Thyroid gland (tissue), 4 donors: Measurements from ENCODE around the gene MYO10. TPM values are rescaled to one million over a fixed set of nuclear protein-coding genes. Genes with fewer than 3 reads are reported as not detected.
"Not testable (repeated sequence)": the region's sequence is repeated elsewhere in the genome, so short reads cannot be mapped to it uniquely, and the experiment has no call there.

Source experiments
- DNase-seq, 2 donors: peaks; one replicate each; pipeline ENCODE4 v3.0.0-alpha.2; 2019
- H3K27ac ChIP-seq, 3 donors: fragments of 200-600 bp; sonication (generic); 1 replicate in 2 of 3; 2 replicates in 1 of 3; pipeline ENCODE4 v1.5.1; 2016 to 2019; ENCODE audit warnings: mild to moderate bottlenecking in 1 of 3, moderate library complexity in 1 of 3
- H3K27me3 ChIP-seq: fragments of 200-600 bp; sonication (generic); one replicate; pipeline ENCODE4 v1.5.1; 2019
- H3K36me3 ChIP-seq, 2 donors: fragments of 200-600 bp; sonication (generic); one replicate each; pipeline ENCODE4 v1.5.1; 2016 to 2019
- H3K4me1 ChIP-seq, 2 donors: fragments of 200-600 bp; sonication (generic); one replicate each; pipeline ENCODE4 v1.5.1; 2017 to 2019
- H3K4me3 ChIP-seq, 3 donors: fragments of 200-600 bp; sonication (generic); replicated peaks in 1 of 3; 1 replicate in 2 of 3; 2 replicates in 1 of 3; pipeline ENCODE4 v1.5.1; 2016; ENCODE audit warnings: mild to moderate bottlenecking in 1 of 3
- H3K9me3 ChIP-seq: fragments of 200-600 bp; sonication (generic); one replicate; pipeline ENCODE4 v1.5.1; 2017
- POLR2A ChIP-seq, 2 donors: fragments of 450-650 bp; IDR thresholded peaks; one replicate each; pipeline ENCODE4 v1.6.1; 2017; ENCODE audit warnings: antibody characterized with exemption in 2 of 2, mild to moderate bottlenecking in 2 of 2, moderate library complexity in 1 of 2
- WGBS, 2 donors: methylation state at CpG; one replicate each; pipeline ENCODE4 v1.1.5; 2017; 5-methylcytosine and 5-hydroxymethylcytosine counted together
- intact Hi-C: fragments of 100-400 bp; cut with DNase I; formaldehyde crosslinking; loops from one replicate; pipeline ENCODE4 v1.15.1; 2023
- total RNA-seq, 4 donors: library from RNA; depleted of rRNA; stranded (reverse); fragments of >200 nt; gene quantifications; one replicate each; pipeline ENCODE4 v1.2.3, GENCODE V29; 2016
- TF ChIP-seq, protein P1 (sequence below), 6 experiments: fragments of 200-600 bp in 3 of 6; fragments of 450-650 bp in 3 of 6; sonication (generic) in 3 of 6; IDR thresholded peaks; one replicate each; pipeline ENCODE4 v1.5.1; 2016 to 2019; ENCODE audit warnings: antibody characterized with exemption in 6 of 6, mild to moderate bottlenecking in 2 of 6, inconsistent platforms in 1 of 6, moderate library complexity in 1 of 6

MYO10 gene
- total RNA-seq, 4 donors from 2014 or later = 49.2 to 89.6 (median 71.0) TPM

- Histone ChIP-seq H3K4me1 (peaks cover 0 to 12% of the 10 kb centered on the region in 2 donors), H3K27ac (no peak overlapping the region), H3K27me3 (no peaks in the 10 kb centered on the region), H3K9me3 (no peaks in the 10 kb centered on the region), H3K4me3 (no peak overlapping the region), H3K36me3 (no peaks in the 10 kb centered on the region)
- intact Hi-C loops = no loop called here
- WGBS, 2 donors = 92 to 93% methylated on average over 15 of the region's 15 CpGs
- DNase-seq = no peak
- TF ChIP-seq, protein P1, sequence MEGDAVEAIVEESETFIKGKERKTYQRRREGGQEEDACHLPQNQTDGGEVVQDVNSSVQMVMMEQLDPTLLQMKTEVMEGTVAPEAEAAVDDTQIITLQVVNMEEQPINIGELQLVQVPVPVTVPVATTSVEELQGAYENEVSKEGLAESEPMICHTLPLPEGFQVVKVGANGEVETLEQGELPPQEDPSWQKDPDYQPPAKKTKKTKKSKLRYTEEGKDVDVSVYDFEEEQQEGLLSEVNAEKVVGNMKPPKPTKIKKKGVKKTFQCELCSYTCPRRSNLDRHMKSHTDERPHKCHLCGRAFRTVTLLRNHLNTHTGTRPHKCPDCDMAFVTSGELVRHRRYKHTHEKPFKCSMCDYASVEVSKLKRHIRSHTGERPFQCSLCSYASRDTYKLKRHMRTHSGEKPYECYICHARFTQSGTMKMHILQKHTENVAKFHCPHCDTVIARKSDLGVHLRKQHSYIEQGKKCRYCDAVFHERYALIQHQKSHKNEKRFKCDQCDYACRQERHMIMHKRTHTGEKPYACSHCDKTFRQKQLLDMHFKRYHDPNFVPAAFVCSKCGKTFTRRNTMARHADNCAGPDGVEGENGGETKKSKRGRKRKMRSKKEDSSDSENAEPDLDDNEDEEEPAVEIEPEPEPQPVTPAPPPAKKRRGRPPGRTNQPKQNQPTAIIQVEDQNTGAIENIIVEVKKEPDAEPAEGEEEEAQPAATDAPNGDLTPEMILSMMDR (IDR thresholded peaks at IDR 0.05) = no peak
- no peak for TF ChIP-seq POLR2A (IDR thresholded peaks at IDR 0.05)
Measured at GRCh38 chr5:16744164-16744880, 191.8 kb downstream of the MYO10 start.

DNA sequence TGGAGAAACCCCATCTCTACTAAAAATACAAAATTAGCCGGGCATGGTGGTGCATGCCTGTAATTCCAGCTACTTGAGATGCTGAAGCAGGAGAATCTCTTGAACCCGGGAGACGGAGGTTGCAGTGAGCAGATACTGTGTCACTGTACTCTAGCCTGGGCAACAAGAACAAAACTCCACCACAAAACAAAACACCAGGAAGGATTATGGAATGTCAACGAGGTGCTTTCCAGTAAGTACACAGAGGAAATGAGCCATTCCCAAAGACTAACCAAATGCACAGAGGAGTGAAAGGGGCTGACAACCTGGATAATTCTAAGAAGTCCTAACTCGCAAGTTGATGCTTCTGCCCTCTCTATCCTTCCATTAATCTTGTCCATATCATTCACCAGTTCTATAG is 193.2 kb downstream of the MYO10 start:
- no peak overlapping the region for H3K4me3 ChIP-seq
- DNase-seq = no peak
- no peaks in the 10 kb centered on the region for H3K36me3 ChIP-seq
- intact Hi-C loops = no loop called here
- peaks cover 2 to 18% of the 10 kb centered on the region in 2 donors for H3K4me1 ChIP-seq
- TF ChIP-seq, protein P1 (IDR thresholded peaks at IDR 0.05) = no peak
- no peak for TF ChIP-seq POLR2A (IDR thresholded peaks at IDR 0.05)
- no peak overlapping the region for H3K27ac ChIP-seq
- WGBS, 2 donors = 59 to 70% methylated on average over 5 of the region's 5 CpGs
- no peaks in the 10 kb centered on the region for H3K27me3 ChIP-seq
- no peaks in the 10 kb centered on the region for H3K9me3 ChIP-seq

DNA sequence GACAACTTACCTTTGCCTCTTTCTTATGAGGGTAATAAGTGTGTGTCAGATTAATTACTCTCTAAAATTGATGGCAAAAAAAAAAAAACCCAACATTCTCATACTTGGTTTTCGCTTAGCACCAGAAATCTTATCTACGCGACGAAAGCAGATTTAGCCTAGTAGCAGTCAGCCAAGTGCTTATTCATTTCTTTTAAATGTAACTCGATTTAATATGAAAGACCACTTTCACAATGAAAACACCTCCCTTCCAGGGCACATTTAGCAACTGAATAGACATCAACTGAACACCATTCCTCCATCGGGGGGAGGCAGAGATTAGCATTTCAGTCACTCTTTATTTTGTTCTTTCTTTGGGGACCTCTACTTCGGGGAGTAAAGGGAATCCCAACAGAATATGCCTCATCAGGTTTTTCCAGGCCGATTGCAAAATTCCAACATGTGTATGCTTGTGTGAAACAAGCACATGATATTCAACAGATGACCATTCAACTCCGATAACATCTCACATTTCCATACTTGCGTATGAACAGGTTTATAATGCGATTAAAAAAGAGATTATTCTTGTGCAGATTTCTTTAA is 195.2 kb downstream of the MYO10 start:
- Histone ChIP-seq H3K27ac (no peak overlapping the region), H3K9me3 (no peaks in the 10 kb centered on the region), H3K36me3 (no peaks in the 10 kb centered on the region), H3K27me3 (no peaks in the 10 kb centered on the region), H3K4me1 (peaks cover 21 to 39% of the 10 kb centered on the region in 2 donors), H3K4me3 (no peak overlapping the region)
- TF ChIP-seq, protein P1 (IDR thresholded peaks at IDR 0.05) = no peak
- no peak for TF ChIP-seq POLR2A (IDR thresholded peaks at IDR 0.05)
- DNase-seq = no peak
- intact Hi-C loops = no loop called here
- WGBS, 2 donors = 57 to 60% methylated on average over 11 of the region's 11 CpGs

- peaks cover 25 to 45% of the 10 kb centered on the region in 2 donors for H3K4me1 ChIP-seq
- DNase-seq = peak in 1 of 2 donors; percentile 10
- H3K27ac ChIP-seq = no peak overlapping the region
- no peaks in the 10 kb centered on the region for H3K9me3 ChIP-seq
- H3K27me3 ChIP-seq = no peaks in the 10 kb centered on the region
- intact Hi-C loops = no loop called here
- no peak overlapping the region for H3K4me3 ChIP-seq
- no peaks in the 10 kb centered on the region for H3K36me3 ChIP-seq
- TF ChIP-seq, protein P1 (IDR thresholded peaks at IDR 0.05) = no peak
- no peak for TF ChIP-seq POLR2A (IDR thresholded peaks at IDR 0.05)
- 57 to 68% methylated on average over 17 of the region's 17 CpGs for WGBS, 2 donors
Measured at GRCh38 chr5:16740066-16740810, 195.8 kb downstream of the MYO10 start.

- H3K4me3 ChIP-seq, intact Hi-C loops, DNase-seq, H3K27me3 ChIP-seq, H3K36me3 ChIP-seq, H3K9me3 ChIP-seq: not testable (repeated sequence)
- Histone ChIP-seq H3K27ac (peak overlapping the region; percentile 56 to 74 (median 57)), H3K4me1 (peaks cover 25 to 47% of the 10 kb centered on the region in 2 donors)
- whole genome bisulfite sequencing, 2 donors = 80% methylated on average over 5 of the region's 5 CpGs
Measured at GRCh38 chr5:16738393-16738792, 197.7 kb downstream of the MYO10 start.
